ENCODE measurements around the gene RRP1B.

The RRP1B gene

GRCh38 chr21:43719748-43720538 lies 60.6 kb downstream of the RRP1B start:
- Histone ChIP-seq H3K27me3 (no peaks in the 10 kb centered on the region), H3K4me3 (peak overlapping the region; percentile 60 to 76), H3K9me3 (no peaks in the 10 kb centered on the region), H3K36me3 (peaks cover 0 to 11% (median 8%) of the 10 kb centered on the region in 3 donors), H3K4me1 (peaks cover 9 to 47% (median 30%) of the 10 kb centered on the region in 4 donors), H3K27ac (peak overlapping the region; percentile 79 to 85)
- intact Hi-C loops (cut with DNase I; ENCODE audit: low total_unique reads), result no loop called here
- DNase-seq, result no peak
- no peak for TF ChIP-seq CTCF (IDR thresholded peaks at IDR 0.05)

- peaks cover 9 to 54% (median 36%) of the 10 kb centered on the region in 4 donors for H3K4me1 ChIP-seq
- peak overlapping the region; percentile 60 to 76 for H3K4me3 ChIP-seq
- no peak for DNase-seq
- H3K27me3 ChIP-seq, result no peaks in the 10 kb centered on the region
- no peak for TF ChIP-seq CTCF (IDR thresholded peaks at IDR 0.05)
- H3K36me3 ChIP-seq, result peaks cover 0 to 11% (median 8%) of the 10 kb centered on the region in 3 donors
- intact Hi-C loops (cut with DNase I; ENCODE audit: low total_unique reads), result no loop called here
- H3K9me3 ChIP-seq, result no peaks in the 10 kb centered on the region
- H3K27ac ChIP-seq, result peak overlapping the region; percentile 79 to 85
Observed at GRCh38 chr21:43720539-43721166, 61.3 kb downstream of the RRP1B start.

- peaks cover 9 to 59% (median 42%) of the 10 kb centered on the region in 4 donors for H3K4me1 ChIP-seq
- peak overlapping the region; percentile 60 to 76 for H3K4me3 ChIP-seq
- intact Hi-C loops (cut with DNase I; ENCODE audit: low total_unique reads), result no loop called here
- DNase-seq, result no peak
- H3K27me3 ChIP-seq, result no peaks in the 10 kb centered on the region
- H3K27ac ChIP-seq, result peak overlapping the region; percentile 79 to 85
- peaks cover 0 to 11% (median 8%) of the 10 kb centered on the region in 3 donors for H3K36me3 ChIP-seq
- no peak for TF ChIP-seq CTCF (IDR thresholded peaks at IDR 0.05)
- no peaks in the 10 kb centered on the region for H3K9me3 ChIP-seq
Observed at GRCh38 chr21:43721206-43721605, 61.8 kb downstream of the RRP1B start.

- Histone ChIP-seq H3K4me1 (peaks cover 9 to 67% (median 49%) of the 10 kb centered on the region in 4 donors), H3K4me3 (no peak overlapping the region), H3K9me3 (no peaks in the 10 kb centered on the region), H3K27me3 (no peaks in the 10 kb centered on the region), H3K36me3 (peaks cover 0 to 11% (median 8%) of the 10 kb centered on the region in 3 donors), H3K27ac (peak overlapping the region in 1 of 2 donors; percentile 85)
- intact Hi-C loops (cut with DNase I; ENCODE audit: low total_unique reads), result no loop called here
- DNase-seq, result no peak
- no peak for TF ChIP-seq CTCF (IDR thresholded peaks at IDR 0.05)
Observed at GRCh38 chr21:43721939-43722338, 62.6 kb downstream of the RRP1B start.

- no peaks in the 10 kb centered on the region for H3K9me3 ChIP-seq
- H3K27ac ChIP-seq, result no peak overlapping the region
- H3K27me3 ChIP-seq, result no peaks in the 10 kb centered on the region
- H3K4me3 ChIP-seq, result no peak overlapping the region
- intact Hi-C loops (cut with DNase I; ENCODE audit: low total_unique reads), result no loop called here
- DNase-seq, result no peak
- H3K4me1 ChIP-seq, result peaks cover 13 to 78% (median 58%) of the 10 kb centered on the region in 4 donors
- TF ChIP-seq CTCF (IDR thresholded peaks at IDR 0.05), result no peak
- H3K36me3 ChIP-seq, result peaks cover 0 to 11% (median 8%) of the 10 kb centered on the region in 3 donors
Observed at GRCh38 chr21:43723648-43724047, 64.3 kb downstream of the RRP1B start.
